Forelimb muscle (tissue), 1 donor: ENCODE data around the gene CXCR1. TPM values are rescaled to one million over a fixed set of nuclear protein-coding genes. Genes with fewer than 3 reads are reported as not detected.
"Not testable (repeated sequence)": the region's sequence is repeated elsewhere in the genome, so short reads cannot be mapped to it uniquely, and the experiment has no call there.

Source experiments
- DNase-seq: peaks from one replicate; pipeline ENCODE4 v3.0.0-alpha.2; 2013; ENCODE audit warnings: low read depth
- polyA plus RNA-seq: library from polyadenylated mRNA; unstranded; fragments of 120-200 nt; gene quantifications from one replicate; pipeline ENCODE4 v1.2.1, GENCODE V29; 2013; ENCODE audit not compliant: insufficient read length

The CXCR1 gene
- polyA plus RNA-seq, 1 donor, result not detected

DNA sequence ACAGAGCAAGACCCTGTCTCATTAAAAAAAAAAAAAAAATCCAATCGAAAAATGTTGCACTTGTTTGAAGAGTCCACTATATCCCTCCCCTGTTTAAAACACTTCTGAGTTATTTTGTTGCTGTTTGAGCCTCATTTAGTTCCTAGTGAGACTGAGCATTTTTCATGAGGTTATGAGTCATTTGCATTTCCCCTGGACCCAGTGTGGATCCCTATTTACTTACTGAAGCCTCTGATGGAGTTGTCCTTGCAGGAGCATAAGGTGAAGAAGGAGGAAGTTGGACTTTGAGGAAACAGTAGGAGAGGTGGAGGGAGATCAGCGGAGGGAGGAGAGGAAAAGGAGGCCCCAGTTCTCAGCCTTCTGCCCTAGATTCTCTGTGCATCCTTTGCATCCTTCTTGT is 5.1 kb downstream of the CXCR1 start:
- no peak for DNase-seq

GRCh38 chr2:218155953-218156479 is 10.7 kb downstream of the CXCR1 start:
- no peak for DNase-seq

DNA sequence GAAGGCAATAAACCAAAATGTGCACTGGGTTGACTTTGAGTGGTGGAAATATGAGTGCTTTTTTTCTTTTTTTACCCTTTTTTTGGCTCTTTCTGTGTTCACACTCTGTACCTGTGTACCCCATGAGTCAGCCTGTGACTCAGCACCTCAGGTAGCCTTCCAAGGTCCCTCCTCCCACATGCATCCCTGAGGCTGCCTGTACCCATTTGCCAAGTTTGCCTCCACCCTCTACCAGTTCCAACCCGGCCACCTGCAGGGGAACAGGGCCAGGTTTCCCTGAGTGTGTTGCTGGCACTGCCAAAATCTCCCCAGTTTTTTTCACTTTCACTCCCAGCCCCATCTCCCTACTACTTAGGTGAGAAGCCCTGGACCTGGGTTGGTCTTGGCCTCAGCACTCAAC is 14.0 kb downstream of the CXCR1 start:
- DNase-seq, result no peak

DNA sequence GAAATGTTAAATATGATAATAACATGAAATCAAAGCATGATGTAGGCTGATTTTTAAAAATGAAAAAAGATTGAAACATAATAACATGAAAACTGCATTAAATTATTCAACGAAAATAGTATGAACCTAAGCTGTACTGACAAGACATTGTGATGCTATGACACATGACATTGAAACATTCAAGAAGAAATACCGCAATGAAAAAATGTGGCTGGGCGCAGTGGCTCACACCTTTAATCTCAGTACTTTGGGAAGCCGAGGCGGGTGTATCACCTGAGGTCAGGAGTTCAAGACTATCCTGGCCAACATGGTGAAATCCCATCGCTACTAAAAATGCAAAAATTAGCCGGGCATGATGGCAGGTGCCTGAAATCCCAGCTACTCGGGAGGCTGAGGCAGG is 14.6 kb downstream of the CXCR1 start:
- DNase-seq, result no peak

GRCh38 chr2:218149848-218150440 is 16.8 kb downstream of the CXCR1 start:
- no peak for DNase-seq

GRCh38 chr2:218149098-218149497 is 17.7 kb downstream of the CXCR1 start:
- DNase-seq, result no peak

DNA sequence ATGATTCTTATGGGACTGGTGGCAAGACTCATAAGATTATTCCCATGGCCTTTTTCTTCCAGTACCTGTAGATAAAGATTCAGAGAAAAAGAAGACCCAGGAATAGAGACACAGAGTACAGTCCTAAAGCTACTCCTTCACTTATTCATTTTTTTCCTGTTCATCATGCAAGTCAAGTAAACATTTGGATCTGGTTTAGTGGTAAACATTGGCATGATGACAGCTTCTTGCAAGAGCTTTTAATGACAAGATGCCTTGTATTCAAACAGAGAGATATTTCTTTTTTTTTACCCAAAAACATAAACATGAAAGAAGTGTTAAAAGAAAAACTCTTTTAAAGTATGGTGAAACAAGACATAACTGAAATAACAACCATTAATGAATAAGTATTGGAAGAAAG is 20.7 kb downstream of the CXCR1 start:
- no peak for DNase-seq

GRCh38 chr2:218145124-218145523 is 21.6 kb downstream of the CXCR1 start:
- no peak for DNase-seq

- DNase-seq, result no peak
These were observed 28.7 kb downstream of the CXCR1 start for GRCh38 chr2:218138047-218138446.

DNA sequence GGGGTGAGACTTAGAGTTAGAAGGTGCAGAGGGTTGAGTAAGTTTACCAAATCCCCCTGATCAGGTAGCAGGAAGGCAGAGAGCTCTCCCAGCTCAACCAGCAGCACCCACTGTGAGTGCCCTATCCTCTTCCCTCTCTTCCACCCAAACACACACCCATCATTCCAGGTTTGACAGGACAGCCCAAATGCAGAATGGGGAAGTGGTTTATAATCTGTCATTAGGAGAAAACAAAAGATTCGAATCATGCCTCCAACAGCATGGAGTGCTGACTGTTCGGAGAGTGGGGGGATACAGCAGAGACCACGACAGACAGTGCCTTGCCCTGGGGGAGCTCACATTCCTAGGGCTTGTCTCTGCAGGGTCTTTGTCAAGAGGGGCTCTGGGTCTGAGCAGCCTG is 29.2 kb downstream of the CXCR1 start:
- no peak for DNase-seq

- DNase-seq, result no peak
These were observed 35.9 kb downstream of the CXCR1 start for GRCh38 chr2:218130822-218131221.

- DNase-seq, result no peak
These were observed 36.4 kb downstream of the CXCR1 start for GRCh38 chr2:218130377-218130776.

GRCh38 chr2:218129458-218130135 is 37.2 kb downstream of the CXCR1 start:
- no peak for DNase-seq

DNA sequence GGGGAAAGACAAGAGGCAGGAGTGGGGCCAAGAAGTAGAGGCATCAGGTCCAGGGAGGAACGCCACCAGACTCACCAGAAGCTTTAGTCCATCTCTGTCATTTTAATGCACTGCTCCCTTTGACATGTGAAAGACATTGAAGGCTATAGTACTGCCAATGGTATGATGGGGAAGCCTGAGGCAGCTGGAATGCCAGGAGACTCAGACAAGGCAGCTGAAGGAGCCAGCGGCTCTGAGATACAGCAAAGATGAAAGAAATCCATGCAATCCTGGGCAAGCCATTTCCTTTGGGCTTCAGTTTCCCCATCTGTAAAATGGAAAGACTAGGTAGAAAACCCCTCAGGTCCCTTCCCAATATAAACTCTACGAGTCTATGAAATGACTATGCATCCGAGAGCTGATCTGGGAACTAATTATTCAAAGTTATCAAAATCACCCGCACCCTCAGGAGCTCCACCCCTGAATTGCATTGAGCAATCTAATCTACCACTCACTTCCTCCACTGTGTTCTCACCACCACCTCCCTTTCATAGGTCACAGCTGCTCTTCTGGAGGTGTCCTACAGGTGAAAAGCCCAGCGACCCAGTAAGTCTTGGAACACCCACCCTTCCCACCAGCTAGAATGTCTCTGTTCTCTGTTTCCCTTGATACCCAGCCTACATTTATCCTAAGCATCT is 37.8 kb downstream of the CXCR1 start:
- no peak for DNase-seq

GRCh38 chr2:218127929-218128455 is 38.8 kb downstream of the CXCR1 start:
- no peak for DNase-seq

DNA sequence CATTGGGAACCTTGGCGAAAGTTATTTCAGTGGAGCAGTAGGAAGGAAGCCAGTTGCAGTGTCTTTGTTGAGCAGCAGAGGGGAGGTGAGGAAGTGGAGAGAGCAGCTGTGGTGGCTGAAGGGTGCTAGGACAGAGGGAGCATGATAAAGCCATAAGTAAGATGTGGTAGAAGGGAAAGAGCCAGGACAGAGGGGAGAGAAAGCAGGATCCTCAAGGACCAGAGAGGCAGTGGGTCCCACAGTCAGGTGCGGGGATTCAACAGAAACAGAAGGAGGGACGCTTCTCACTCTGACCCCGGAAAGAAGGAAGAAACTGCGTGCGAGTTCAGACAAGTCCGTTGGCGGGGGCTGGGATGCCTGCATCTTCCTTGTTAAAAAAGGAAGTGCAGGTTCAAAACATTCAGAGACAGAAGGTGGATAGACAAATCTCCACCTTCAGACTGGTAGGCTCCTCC is 41.1 kb downstream of the CXCR1 start, which contains the start of gene CXCR2:
Gene CXCR2 (plus strand): TSS at position 403 of the 455 bp plus-strand sequence. CDS start 8,774 bp downstream, outside the sequence.
- peak; percentile 13 for DNase-seq

DNA sequence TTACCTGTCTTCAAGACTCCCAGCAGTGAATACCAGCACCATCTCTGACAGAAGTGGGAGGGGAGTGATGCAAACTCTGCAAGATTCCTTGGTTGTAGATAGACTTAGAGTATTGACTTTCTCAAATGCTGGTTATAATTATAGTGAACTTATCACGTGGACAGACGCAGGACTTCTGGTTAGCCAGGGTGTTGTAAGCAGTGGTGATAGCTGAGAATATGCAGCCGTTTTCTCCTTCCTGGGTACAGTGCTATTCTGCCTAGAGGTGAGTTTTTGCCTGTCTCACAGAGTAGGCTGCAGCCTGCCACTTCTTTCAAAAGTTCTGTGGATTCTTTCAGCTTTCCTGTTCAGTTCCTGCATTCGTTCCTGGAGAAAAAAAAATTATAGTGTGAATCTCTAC is 41.7 kb downstream of the CXCR1 start:
- DNase-seq, result no peak

- no peak for DNase-seq
These were observed 42.8 kb downstream of the CXCR1 start for GRCh38 chr2:218123986-218124385.

- not testable (repeated sequence) for DNase-seq
These were observed 44.5 kb downstream of the CXCR1 start for GRCh38 chr2:218122286-218122685.

- not testable (repeated sequence) for DNase-seq
These were observed 45.0 kb downstream of the CXCR1 start for GRCh38 chr2:218121789-218122188.
